GM12872 (cell line): ENCODE results near the gene POLD3.

ENCODE experiments used
- CTCF ChIP-seq: IDR thresholded peaks from 3 replicates; pipeline ENCODE4 v1.5.1; 2011; ENCODE audit warnings: low read depth, mild to moderate bottlenecking, low read length, moderate library complexity; ENCODE audit not compliant: insufficient read depth

Gene POLD3

GRCh38 chr11:74687237-74688023 is 95.0 kb downstream of the POLD3 start:
- no peak for TF ChIP-seq CTCF

DNA sequence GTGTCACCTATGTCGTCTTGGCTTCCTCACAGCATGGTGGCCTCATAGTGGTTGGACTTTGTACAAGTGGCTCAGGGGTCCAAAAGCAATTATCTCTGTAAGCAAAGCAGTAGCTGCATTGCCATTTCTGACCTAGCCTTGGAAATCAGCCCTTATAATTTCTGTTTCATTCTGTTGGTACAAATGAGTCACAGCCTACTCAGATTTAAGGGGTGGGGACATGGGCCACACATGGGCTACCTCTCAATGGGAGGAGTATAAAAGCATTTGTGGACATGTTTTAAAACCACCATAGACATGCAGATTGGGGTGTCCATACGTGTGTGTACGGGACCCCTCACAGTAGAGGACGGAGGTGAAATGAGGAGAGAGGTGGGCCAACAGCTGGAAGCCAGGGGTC is 97.3 kb downstream of the POLD3 start:
- no peak for TF ChIP-seq CTCF

GRCh38 chr11:74691755-74692154 is 99.4 kb downstream of the POLD3 start:
- no peak for TF ChIP-seq CTCF
